NCI-H2227 (cell line): ENCODE results near the gene CAMP.
"Not testable (repeated sequence)": the region's sequence is repeated elsewhere in the genome, so short reads cannot be mapped to it uniquely, and the experiment has no call there.

Source experiments
- DNase-seq: peaks from one replicate; lab custom pipeline; 2025; ENCODE audit not compliant: unreplicated experiment; lab: John Stamatoyannopoulos, UW

The CAMP gene

GRCh38 chr3:48248095-48248850 is 25.0 kb downstream of the CAMP start:
- DNase-seq = no peak

- no peak for DNase-seq
Observed at GRCh38 chr3:48256557-48256956, 33.3 kb downstream of the CAMP start.

GRCh38 chr3:48258530-48258929 is 35.2 kb downstream of the CAMP start:
- DNase-seq = no peak

- DNase-seq = no peak
Observed at GRCh38 chr3:48267782-48268181, 44.5 kb downstream of the CAMP start.

GRCh38 chr3:48268381-48268935 is 45.2 kb downstream of the CAMP start:
- no peak for DNase-seq

GRCh38 chr3:48268936-48269561 is 45.8 kb downstream of the CAMP start:
- DNase-seq = no peak

- DNase-seq = no peak
Observed at GRCh38 chr3:48269592-48269991, 46.3 kb downstream of the CAMP start.

- no peak for DNase-seq
Observed at GRCh38 chr3:48270306-48270705, 47.0 kb downstream of the CAMP start.

GRCh38 chr3:48271223-48271622 is 47.9 kb downstream of the CAMP start:
- not testable (repeated sequence) for DNase-seq

- DNase-seq = no peak
Observed at GRCh38 chr3:48271763-48272498, 48.6 kb downstream of the CAMP start.

- DNase-seq = peak; percentile 66
Observed at GRCh38 chr3:48273594-48274211, 50.4 kb downstream of the CAMP start.

- DNase-seq = no peak
Observed at GRCh38 chr3:48274452-48274851, 51.2 kb downstream of the CAMP start.
